HEK293T (cell line): ENCODE data around the gene BAZ1B.
"Not testable (repeated sequence)": the region's sequence is repeated elsewhere in the genome, so short reads cannot be mapped to it uniquely, and the experiment has no call there.

ENCODE experiments used
- FOXA1 ChIP-seq: fragments of 450-650 bp; IDR thresholded peaks from 2 replicates; pipeline ENCODE4 v1.6.1; 2016; ENCODE audit warnings: mild to moderate bottlenecking
- FOXM1 ChIP-seq: fragments of 450-650 bp; IDR thresholded peaks from 2 replicates; pipeline ENCODE4 v1.6.1; 2017; ENCODE audit warnings: mild to moderate bottlenecking, borderline replicate concordance
- LEF1 ChIP-seq: fragments of 450-650 bp; IDR thresholded peaks from 2 replicates; pipeline ENCODE4 v1.6.1; 2017; ENCODE audit warnings: mild to moderate bottlenecking, borderline replicate concordance
- TARDBP ChIP-seq: fragments of 450-650 bp; IDR thresholded peaks from 2 replicates; pipeline ENCODE4 v1.6.1; 2016

GRCh38 chr7:73481521-73481920 is 40.6 kb downstream of the BAZ1B start:
- not testable (repeated sequence) for TF ChIP-seq LEF1, FOXA1, FOXM1, TARDBP
